CD4-positive, CD25-positive, alpha-beta regulatory T cell (primary cell): ENCODE measurements around the gene GALNT10. TPM values are rescaled to one million over a fixed set of nuclear protein-coding genes. Genes with fewer than 3 reads are reported as not detected.
A peak's percentile ranks its signal among the peaks of the same experiment; 100 is the strongest.

Experiments used
- ATAC-seq, 2 donors: fragments of 150-1000 bp; cut with Tn5 transposase; one replicate each; pipeline ENCODE4 v1.10.0; 2021; ENCODE audit warnings: low read depth in 2 of 2, moderate number of reproducible peaks in 2 of 2, moderate library complexity in 1 of 2
- DNase-seq, 3 donors: peaks; one replicate each; pipeline versions ENCODE4 v3.0.0 to v3.0.0-alpha.2; 2012 to 2022; ENCODE audit warnings: mixed read lengths in 1 of 3
- H3K27ac ChIP-seq: one replicate; pipeline ENCODE4 v1.7.0; 2013; ENCODE audit warnings: mild to moderate bottlenecking, low read length; ENCODE audit not compliant: insufficient read depth, poor library complexity, severe bottlenecking
- H3K27me3 ChIP-seq: one replicate; pipeline ENCODE4 v1.7.0; 2013; ENCODE audit warnings: low read length; ENCODE audit not compliant: control insufficient read depth, insufficient read depth
- H3K36me3 ChIP-seq: one replicate; pipeline ENCODE4 v1.7.0; 2013; ENCODE audit warnings: mild to moderate bottlenecking, low read length, moderate library complexity; ENCODE audit not compliant: control insufficient read depth, insufficient read depth
- H3K4me1 ChIP-seq: 2 replicates; pipeline ENCODE4 v1.7.0; 2013; ENCODE audit warnings: mild to moderate bottlenecking, low read length; ENCODE audit not compliant: insufficient read depth, control insufficient read depth, poor library complexity, severe bottlenecking
- H3K4me3 ChIP-seq: one replicate; pipeline ENCODE4 v1.7.0; 2013; ENCODE audit warnings: low read depth, mild to moderate bottlenecking, low read length, moderate library complexity
- H3K9me3 ChIP-seq, 2 experiments: 1 replicate in 1 of 2; 2 replicates in 1 of 2; pipeline ENCODE4 v1.7.0; 2013; ENCODE audit warnings: low read length in 2 of 2, mild to moderate bottlenecking in 1 of 2, moderate library complexity in 1 of 2; ENCODE audit not compliant: control insufficient read depth in 2 of 2
- H3K27ac Mint-ChIP-seq, 3 donors: one replicate each; pipeline ENCODE4 v1.8.0; 2020 to 2022; ENCODE audit warnings: mild to moderate bottlenecking in 3 of 3, mixed read lengths in 3 of 3, moderate library complexity in 2 of 3
- H3K27me3 Mint-ChIP-seq: one replicate; pipeline ENCODE4 v1.8.0; 2022; ENCODE audit warnings: mild to moderate bottlenecking, mixed read lengths
- H3K36me3 Mint-ChIP-seq: one replicate; pipeline ENCODE4 v1.8.0; 2020; ENCODE audit warnings: mixed read lengths
- H3K4me1 Mint-ChIP-seq, 4 donors: one replicate each; pipeline ENCODE4 v1.8.0; 2020 to 2022; ENCODE audit warnings: mixed read lengths in 4 of 4, mild to moderate bottlenecking in 1 of 4
- H3K4me3 Mint-ChIP-seq, 4 donors: one replicate each; pipeline ENCODE4 v1.8.0; 2020 to 2022; ENCODE audit warnings: mild to moderate bottlenecking in 4 of 4, mixed read lengths in 4 of 4, moderate library complexity in 3 of 4
- H3K9me3 Mint-ChIP-seq, 7 donors: one replicate each; pipeline ENCODE4 v1.8.0; 2020 to 2022; ENCODE audit warnings: mixed read lengths in 7 of 7, mild to moderate bottlenecking in 3 of 7, moderate library complexity in 2 of 7
- polyA plus RNA-seq, 4 donors: library from polyadenylated mRNA; unstranded; fragments of 300-500 nt; fragmentation: Illumina TruSeq; gene quantifications; one replicate each; pipeline ENCODE4 v1.2.3, GENCODE V29; 2021
- total RNA-seq: library from RNA; stranded (reverse); gene quantifications from one replicate; pipeline ENCODE4 v1.2.3, GENCODE V29; 2022

The GALNT10 gene
- total and polyA plus RNA-seq, 5 donors from 2014 or later, result 8.4 to 43.4 (median 15.9) TPM

- no peak overlapping the region for H3K27ac ChIP-seq
Observed at GRCh38 chr5:154271936-154272514, 81.5 kb downstream of the GALNT10 start.

GRCh38 chr5:154273028-154273617 lies 82.6 kb downstream of the GALNT10 start:
- no peaks in the 10 kb centered on the region for H3K9me3 ChIP-seq
- ATAC-seq (peak in 1 of 2 donors; percentile 50), DNase-seq (peak in 2 of 3 donors; percentile 6 to 65)

More at GRCh38 chr5:154271936-154272514, 81.5 kb downstream of the GALNT10 start:
- H3K4me1 ChIP-seq, result peaks cover 21% of the 10 kb centered on the region
- Mint-ChIP-seq H3K4me1 (peaks cover 10 to 50% (median 36%) of the 10 kb centered on the region in 4 donors), H3K27ac (peak overlapping the region in 1 of 3 donors; percentile 83), H3K4me3 (no peak overlapping the region), H3K27me3 (no peaks in the 10 kb centered on the region), H3K36me3 (peaks cover 18% of the 10 kb centered on the region), H3K9me3 (peaks cover 0 to 1% (median 0%) of the 10 kb centered on the region in 7 donors)
- H3K9me3 ChIP-seq, result no peaks in the 10 kb centered on the region
- no peak overlapping the region for H3K4me3 ChIP-seq
- no peak for DNase-seq
- ATAC-seq, result no peak
- peaks cover 3% of the 10 kb centered on the region for H3K36me3 ChIP-seq
- no peaks in the 10 kb centered on the region for H3K27me3 ChIP-seq

GRCh38 chr5:154273963-154274827 lies 83.7 kb downstream of the GALNT10 start:
- peak overlapping the region in 2 of 3 donors; percentile 60 to 83 for H3K27ac Mint-ChIP-seq
- ATAC-seq, result no peak
- Histone ChIP-seq H3K36me3 (peaks cover 3% of the 10 kb centered on the region), H3K4me1 (peaks cover 21% of the 10 kb centered on the region), H3K4me3 (no peak overlapping the region), H3K27ac (no peak overlapping the region), H3K9me3 (no peaks in the 10 kb centered on the region), H3K27me3 (no peaks in the 10 kb centered on the region)
- peaks cover 22 to 71% (median 44%) of the 10 kb centered on the region in 4 donors for H3K4me1 Mint-ChIP-seq
- no peak for DNase-seq
- H3K9me3 Mint-ChIP-seq, result peaks cover 0 to 1% (median 0%) of the 10 kb centered on the region in 7 donors
- H3K4me3 Mint-ChIP-seq, result no peak overlapping the region
- peaks cover 15% of the 10 kb centered on the region for H3K36me3 Mint-ChIP-seq
- H3K27me3 Mint-ChIP-seq, result no peaks in the 10 kb centered on the region

More at GRCh38 chr5:154273028-154273617, 82.6 kb downstream of the GALNT10 start:
- peak overlapping the region in 2 of 3 donors; percentile 83 to 88 for H3K27ac Mint-ChIP-seq
- H3K36me3 ChIP-seq, result peaks cover 3% of the 10 kb centered on the region
- peaks cover 18% of the 10 kb centered on the region for H3K36me3 Mint-ChIP-seq
- peak overlapping the region; percentile 18 for H3K27ac ChIP-seq
- H3K4me3 Mint-ChIP-seq, result peak overlapping the region; percentile 11 to 86 (median 57)
- H3K4me1 ChIP-seq, result peaks cover 21% of the 10 kb centered on the region
- H3K27me3 Mint-ChIP-seq, result no peaks in the 10 kb centered on the region
- H3K27me3 ChIP-seq, result no peaks in the 10 kb centered on the region
- no peak overlapping the region for H3K4me3 ChIP-seq
- H3K4me1 Mint-ChIP-seq, result peaks cover 15 to 61% (median 39%) of the 10 kb centered on the region in 4 donors
- peaks cover 0 to 1% (median 0%) of the 10 kb centered on the region in 7 donors for H3K9me3 Mint-ChIP-seq

GRCh38 chr5:154274828-154275185 lies 84.3 kb downstream of the GALNT10 start:
- Mint-ChIP-seq H3K9me3 (peaks cover 0 to 1% (median 0%) of the 10 kb centered on the region in 7 donors), H3K4me3 (no peak overlapping the region), H3K36me3 (peaks cover 10% of the 10 kb centered on the region), H3K27ac (no peak overlapping the region), H3K27me3 (no peaks in the 10 kb centered on the region), H3K4me1 (peaks cover 22 to 72% (median 42%) of the 10 kb centered on the region in 4 donors)
- Histone ChIP-seq H3K4me1 (peaks cover 21% of the 10 kb centered on the region), H3K9me3 (no peaks in the 10 kb centered on the region), H3K27ac (no peak overlapping the region), H3K36me3 (peaks cover 3% of the 10 kb centered on the region), H3K27me3 (no peaks in the 10 kb centered on the region), H3K4me3 (no peak overlapping the region)
- DNase-seq (no peak), ATAC-seq (no peak)

- peaks cover 21% of the 10 kb centered on the region for H3K4me1 ChIP-seq
- no peak overlapping the region for H3K4me3 ChIP-seq
- no peak overlapping the region for H3K4me3 Mint-ChIP-seq
- H3K27ac Mint-ChIP-seq, result no peak overlapping the region
- H3K9me3 Mint-ChIP-seq, result peaks cover 0 to 2% (median 0%) of the 10 kb centered on the region in 7 donors
- peaks cover 22 to 72% (median 42%) of the 10 kb centered on the region in 4 donors for H3K4me1 Mint-ChIP-seq
- DNase-seq (no peak), ATAC-seq (no peak)
- H3K9me3 ChIP-seq, result no peaks in the 10 kb centered on the region
- peaks cover 3% of the 10 kb centered on the region for H3K36me3 ChIP-seq
- no peaks in the 10 kb centered on the region for H3K27me3 ChIP-seq
- H3K27ac ChIP-seq, result no peak overlapping the region
- H3K36me3 Mint-ChIP-seq, result peaks cover 9% of the 10 kb centered on the region
- H3K27me3 Mint-ChIP-seq, result no peaks in the 10 kb centered on the region
Observed at GRCh38 chr5:154275566-154275965, 85.0 kb downstream of the GALNT10 start.

- no peak for DNase-seq
- Mint-ChIP-seq H3K9me3 (peaks cover 0 to 3% (median 0%) of the 10 kb centered on the region in 7 donors), H3K36me3 (peaks cover 9% of the 10 kb centered on the region), H3K4me3 (no peak overlapping the region), H3K27ac (peak overlapping the region in 1 of 3 donors; percentile 1), H3K27me3 (no peaks in the 10 kb centered on the region), H3K4me1 (peaks cover 22 to 72% (median 41%) of the 10 kb centered on the region in 4 donors)
- H3K36me3 ChIP-seq, result peaks cover 3% of the 10 kb centered on the region
- no peaks in the 10 kb centered on the region for H3K9me3 ChIP-seq
- H3K27ac ChIP-seq, result no peak overlapping the region
- H3K27me3 ChIP-seq, result no peaks in the 10 kb centered on the region
- peaks cover 21% of the 10 kb centered on the region for H3K4me1 ChIP-seq
- H3K4me3 ChIP-seq, result no peak overlapping the region
- ATAC-seq, result no peak
Observed at GRCh38 chr5:154276261-154276972, 85.9 kb downstream of the GALNT10 start.

- H3K27ac Mint-ChIP-seq, result peak overlapping the region in 2 of 3 donors; percentile 4 to 39
- peaks cover 0 to 3% (median 0%) of the 10 kb centered on the region in 7 donors for H3K9me3 Mint-ChIP-seq
Observed at GRCh38 chr5:154276973-154277331, 86.4 kb downstream of the GALNT10 start.

More at GRCh38 chr5:154276973-154277331, 86.4 kb downstream of the GALNT10 start:
- Mint-ChIP-seq H3K4me3 (no peak overlapping the region), H3K4me1 (peaks cover 22 to 68% (median 36%) of the 10 kb centered on the region in 4 donors), H3K36me3 (peaks cover 9% of the 10 kb centered on the region), H3K27me3 (no peaks in the 10 kb centered on the region)
- H3K27ac ChIP-seq, result no peak overlapping the region
- no peaks in the 10 kb centered on the region for H3K9me3 ChIP-seq
- DNase-seq (no peak), ATAC-seq (no peak)
- H3K27me3 ChIP-seq, result no peaks in the 10 kb centered on the region
- H3K4me1 ChIP-seq, result peaks cover 19% of the 10 kb centered on the region
- no peak overlapping the region for H3K4me3 ChIP-seq
- peaks cover 3% of the 10 kb centered on the region for H3K36me3 ChIP-seq
